Pons (tissue), 1 donor: Measurements from ENCODE around the gene PM20D2.

Experiments used
- DNase-seq: peaks from one replicate; pipeline ENCODE4 v3.0.0-alpha.2; 2016; ENCODE audit warnings: low spot score

PM20D2 gene

GRCh38 chr6:89145091-89145955 is 532 bp upstream of the PM20D2 start:
- DNase-seq, result peak; percentile 32

GRCh38 chr6:89146718-89147700 is 1.2 kb downstream of the PM20D2 start:
- peak; percentile 30 for DNase-seq

- DNase-seq, result no peak
Measured at GRCh38 chr6:89148016-89148750, 2.3 kb downstream of the PM20D2 start.

- no peak for DNase-seq
Measured at GRCh38 chr6:89154131-89154530, 8.3 kb downstream of the PM20D2 start.

- DNase-seq, result no peak
Measured at GRCh38 chr6:89160331-89161092, 14.7 kb downstream of the PM20D2 start.

GRCh38 chr6:89161326-89162046 is 15.6 kb downstream of the PM20D2 start:
- DNase-seq, result no peak

DNA sequence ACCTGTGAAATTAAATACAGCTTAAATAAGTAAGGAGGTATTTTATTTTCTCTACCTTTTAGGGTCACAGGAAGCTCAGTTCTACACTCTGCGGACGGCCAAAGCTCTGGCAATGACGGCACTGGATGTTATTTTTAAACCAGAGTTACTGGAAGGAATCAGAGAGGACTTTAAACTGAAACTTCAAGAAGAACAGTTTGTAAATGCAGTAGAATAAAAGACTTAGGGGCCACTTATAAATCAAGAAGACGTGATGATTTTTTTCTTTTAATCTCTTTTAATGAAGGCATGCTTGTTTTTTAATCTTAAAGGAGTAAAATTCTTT is 16.2 kb downstream of the PM20D2 start:
- DNase-seq, result no peak

GRCh38 chr6:89172131-89172530 is 26.3 kb downstream of the PM20D2 start:
- DNase-seq, result no peak

DNA sequence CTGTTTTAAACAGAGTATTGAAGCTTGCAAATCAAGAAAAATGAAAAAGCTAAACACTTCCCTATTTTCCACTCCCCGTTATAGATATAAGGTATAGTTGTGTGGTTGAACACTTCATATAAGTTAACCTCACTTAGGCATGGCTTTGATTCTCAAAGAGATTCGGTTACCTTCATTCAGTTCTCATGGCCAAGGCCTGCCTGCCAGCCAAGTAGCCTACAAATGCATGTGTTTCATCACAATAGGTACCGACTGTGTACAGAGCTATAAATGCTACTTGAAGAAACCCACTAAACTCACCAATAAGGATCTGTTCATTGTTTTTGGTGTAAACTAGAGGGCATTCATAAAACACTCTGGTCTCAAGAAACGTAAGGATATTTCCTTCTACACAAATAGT is 27.8 kb downstream of the PM20D2 start:
- DNase-seq, result no peak

- DNase-seq, result no peak
Measured at GRCh38 chr6:89180112-89180511, 34.3 kb downstream of the PM20D2 start.

DNA sequence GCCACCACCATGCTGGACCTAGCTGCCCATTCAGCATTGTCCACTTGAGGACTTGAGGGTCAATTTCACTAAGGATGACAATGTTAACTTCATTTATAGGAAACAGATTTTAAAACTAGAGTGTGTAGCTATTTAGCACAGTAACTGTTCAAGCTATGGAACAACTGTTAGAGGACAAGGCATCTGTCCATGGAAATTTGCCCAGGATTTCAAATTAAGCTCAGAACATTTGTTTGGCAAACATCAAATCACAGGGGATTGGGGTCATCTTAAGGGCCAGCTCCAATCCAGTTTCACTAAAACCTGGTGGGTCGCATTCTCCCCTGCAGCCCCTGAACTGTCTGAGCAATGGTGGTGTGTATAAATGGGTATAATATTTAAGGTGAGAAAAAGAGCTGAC is 35.1 kb downstream of the PM20D2 start:
- DNase-seq, result no peak

DNA sequence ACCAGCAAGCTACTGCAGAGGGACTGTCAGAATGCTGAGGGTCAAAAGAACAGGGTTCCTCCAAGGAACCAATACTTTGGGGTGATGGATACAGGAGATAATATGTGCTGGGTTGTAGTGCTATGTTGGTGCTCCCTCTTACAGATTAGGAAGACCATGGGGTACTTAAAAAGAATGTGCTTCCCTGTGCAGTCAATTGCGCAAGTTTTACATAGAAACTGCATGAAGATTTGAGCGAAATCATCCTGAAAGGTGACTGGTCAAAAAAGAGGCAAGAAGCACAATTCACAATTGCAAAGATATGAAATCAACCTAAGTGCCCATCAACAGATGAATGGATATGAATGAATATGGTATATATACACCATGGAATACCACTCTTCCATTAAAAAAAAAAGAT is 37.4 kb downstream of the PM20D2 start:
- no peak for DNase-seq

DNA sequence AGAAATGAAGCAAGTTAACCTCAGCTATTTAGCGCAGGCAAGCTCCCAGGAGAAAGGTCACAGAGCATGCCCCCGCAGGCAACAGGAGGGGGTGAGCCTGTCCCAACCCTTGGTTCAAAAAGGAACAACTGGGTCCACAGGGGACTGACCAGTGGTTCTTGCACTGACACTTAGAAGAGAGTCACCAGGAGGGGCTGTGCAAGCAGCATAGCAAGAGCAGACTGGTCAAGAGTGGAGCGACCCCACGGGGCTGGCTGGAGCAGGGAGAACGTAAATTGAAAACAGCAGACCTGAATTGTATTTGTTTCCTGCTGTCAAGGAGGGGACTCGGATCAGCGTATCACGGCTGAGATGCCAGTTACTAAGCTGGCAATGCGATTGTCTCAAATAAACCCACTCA is 38.5 kb downstream of the PM20D2 start:
- no peak for DNase-seq

DNA sequence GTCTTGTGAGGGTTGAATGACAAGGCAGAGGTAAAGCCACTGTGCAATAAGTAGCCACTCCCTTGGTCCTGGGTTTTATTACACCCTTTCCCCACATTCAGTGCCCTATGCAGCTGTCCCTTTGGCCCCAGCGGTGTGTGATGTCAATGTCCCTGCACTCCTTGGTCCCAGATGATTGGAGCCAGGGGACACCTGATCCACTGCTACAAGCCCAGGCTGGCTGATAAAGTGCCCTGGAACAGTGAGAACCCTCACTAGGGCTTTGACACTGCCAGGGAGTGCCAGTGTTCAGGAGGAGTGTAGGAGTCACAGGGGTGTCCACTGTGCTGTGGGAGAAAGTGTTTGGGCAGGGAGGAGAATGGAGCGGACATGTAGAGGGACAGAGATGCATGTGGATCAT is 40.9 kb downstream of the PM20D2 start:
- DNase-seq, result no peak

DNA sequence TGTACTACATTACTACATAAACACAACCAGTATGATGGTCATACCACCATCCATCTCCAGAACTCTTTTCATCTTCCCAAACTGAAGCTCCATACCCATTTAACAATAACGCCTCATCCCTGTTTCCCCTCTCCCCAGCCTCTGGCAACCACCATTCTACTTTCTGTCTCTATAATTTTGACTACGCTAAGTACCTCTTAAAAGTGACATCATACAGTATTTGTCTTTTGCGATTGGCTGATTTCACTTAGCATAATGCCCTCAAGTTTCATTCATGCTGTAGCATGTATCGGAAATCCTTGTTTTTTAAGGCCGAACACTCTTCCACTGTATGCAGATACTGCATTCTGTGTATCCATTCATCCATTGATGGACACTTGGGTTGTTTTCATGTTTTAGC is 41.6 kb downstream of the PM20D2 start:
- DNase-seq, result no peak

GRCh38 chr6:89190741-89191140 is 44.9 kb downstream of the PM20D2 start:
- DNase-seq, result no peak

DNA sequence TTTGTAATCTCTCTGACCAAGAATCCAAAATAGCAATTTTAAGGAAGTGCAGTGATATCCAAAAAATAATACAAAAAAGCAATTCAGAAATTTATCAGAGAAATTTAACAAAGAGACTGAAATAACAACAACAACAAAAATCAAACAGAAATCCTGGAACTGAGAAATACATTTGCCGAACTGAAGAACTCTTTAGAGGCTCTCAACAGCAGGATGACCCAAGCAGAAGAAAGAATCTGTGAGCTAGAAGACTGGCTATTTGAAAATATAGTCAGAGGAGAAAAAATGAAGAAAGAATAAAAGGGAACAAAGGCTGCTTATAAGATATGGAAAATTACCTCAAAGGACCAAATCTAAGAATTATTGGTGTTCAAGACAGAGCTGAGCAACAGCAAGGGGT is 48.7 kb downstream of the PM20D2 start:
- no peak for DNase-seq

DNA sequence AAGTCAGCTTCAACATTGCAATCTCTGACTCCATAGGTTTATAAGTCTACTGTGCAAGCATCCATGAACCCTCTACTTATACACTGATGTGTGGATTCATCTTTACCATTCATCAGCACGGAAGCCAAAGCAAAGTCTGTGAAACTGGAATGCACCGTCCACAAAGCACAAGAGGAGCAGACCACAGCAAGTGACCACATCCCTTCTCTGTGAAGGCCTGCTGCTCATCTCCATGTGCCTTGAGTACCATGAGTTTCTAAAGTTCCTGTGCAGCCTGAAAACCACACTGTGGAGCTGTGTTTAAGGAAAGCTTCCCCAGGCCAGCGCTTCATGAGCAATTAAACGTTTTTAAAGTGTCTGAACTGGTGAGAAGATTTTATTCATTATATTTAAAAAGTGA is 51.3 kb downstream of the PM20D2 start:
- DNase-seq, result no peak

DNA sequence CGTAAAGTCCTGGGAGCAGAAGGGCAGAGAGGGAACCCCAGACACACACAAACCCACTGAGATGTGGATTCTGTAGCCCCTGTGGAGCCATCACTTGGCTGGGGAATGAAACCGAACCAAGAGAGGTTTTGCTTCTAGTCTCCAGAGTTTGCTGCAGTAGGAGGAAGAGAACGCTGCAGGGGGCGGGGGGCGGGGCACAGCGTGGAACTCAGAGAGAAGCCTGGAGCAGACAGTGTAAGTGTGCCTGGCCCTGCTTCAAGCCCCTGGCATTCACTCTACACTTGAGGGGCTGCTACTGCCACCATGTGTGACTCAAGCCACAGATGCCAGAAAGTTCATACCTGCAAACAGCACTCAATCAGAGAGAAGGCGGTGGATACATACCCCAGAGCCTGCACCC is 52.4 kb downstream of the PM20D2 start:
- DNase-seq, result no peak

DNA sequence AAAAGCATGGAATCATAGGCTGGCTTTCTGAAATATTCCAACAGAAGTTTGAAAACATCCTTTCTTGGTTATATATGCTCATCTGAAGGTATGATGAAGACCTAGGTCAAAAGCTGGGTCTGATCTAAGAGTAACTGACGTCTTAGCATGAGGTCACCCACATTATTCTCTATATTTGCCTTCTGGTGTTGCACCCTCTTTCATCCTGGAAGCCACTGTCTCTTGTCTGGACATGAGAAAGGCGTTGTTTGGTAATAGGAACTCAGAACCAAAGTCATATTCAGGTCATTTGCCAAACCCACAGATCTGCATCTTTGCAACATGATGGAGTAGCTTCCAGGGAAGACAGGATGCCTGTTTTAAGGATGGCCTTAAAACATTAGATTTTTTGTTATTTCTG is 53.7 kb downstream of the PM20D2 start:
- DNase-seq, result no peak

DNA sequence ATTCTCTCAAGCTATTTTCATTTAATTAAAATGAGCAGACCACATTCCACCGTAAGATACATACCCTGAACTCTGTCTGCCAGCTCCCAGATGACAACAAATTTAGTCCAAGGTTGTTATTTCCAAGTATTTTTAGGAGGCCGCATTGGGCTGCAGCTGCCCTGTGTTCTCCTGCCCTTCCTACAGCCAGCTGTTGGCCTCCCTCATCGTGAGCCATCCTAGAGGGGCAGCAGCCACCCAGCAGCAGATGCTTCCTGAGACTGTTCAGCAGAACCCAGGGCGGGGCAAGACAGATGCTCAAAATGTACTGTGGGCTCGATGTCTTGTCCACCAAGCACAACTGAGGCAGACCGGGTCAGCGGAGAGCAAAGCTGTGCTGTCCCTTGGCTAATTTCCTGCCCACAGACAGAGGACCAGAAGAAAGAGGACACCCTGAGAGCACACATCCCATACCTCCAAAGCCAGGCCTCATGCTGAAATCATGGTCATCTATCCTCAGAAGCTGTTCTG is 54.9 kb downstream of the PM20D2 start:
- no peak for DNase-seq
